Endothelial cell (in vitro differentiated cells): Measurements from ENCODE around the gene RPS6KA5. TPM values are rescaled to one million over a fixed set of nuclear protein-coding genes. Genes with fewer than 3 reads are reported as not detected.
"Not testable (repeated sequence)": the region's sequence is repeated elsewhere in the genome, so short reads cannot be mapped to it uniquely, and the experiment has no call there.

Experiments
- DNase-seq: peaks from one replicate; pipeline ENCODE4 v3.0.0; 2021; ENCODE audit warnings: low spot score
- H3K27ac Mint-ChIP-seq: one replicate; pipeline ENCODE4 v1.8.0; 2021; ENCODE audit warnings: mixed read lengths, inconsistent platforms; ENCODE audit not compliant: unreplicated experiment
- H3K27me3 Mint-ChIP-seq: one replicate; pipeline ENCODE4 v1.8.0; 2021; ENCODE audit warnings: mild to moderate bottlenecking, moderate library complexity, mixed read lengths, inconsistent platforms; ENCODE audit not compliant: unreplicated experiment
- H3K36me3 Mint-ChIP-seq: one replicate; pipeline ENCODE4 v1.8.0; 2021; ENCODE audit warnings: mild to moderate bottlenecking, low read depth, mixed read lengths, inconsistent platforms; ENCODE audit not compliant: unreplicated experiment
- H3K4me1 Mint-ChIP-seq: one replicate; pipeline ENCODE4 v1.8.0; 2021; ENCODE audit warnings: mild to moderate bottlenecking, mixed read lengths, inconsistent platforms; ENCODE audit not compliant: unreplicated experiment
- H3K4me3 Mint-ChIP-seq: one replicate; pipeline ENCODE4 v1.8.0; 2021; ENCODE audit warnings: mild to moderate bottlenecking, mixed read lengths, inconsistent platforms; ENCODE audit not compliant: unreplicated experiment
- H3K9me3 Mint-ChIP-seq: one replicate; pipeline ENCODE4 v1.8.0; 2021; ENCODE audit warnings: mixed read lengths, inconsistent platforms; ENCODE audit not compliant: unreplicated experiment
- total RNA-seq: library from RNA; stranded (reverse); fragmentation: NEBNext Ultra II Directional; extraction: Animal tissue kit (Norgen Biotek cat#: 25700); gene quantifications from one replicate; pipeline ENCODE4 v1.2.1, GENCODE V29; 2021; ENCODE audit not compliant: unreplicated experiment
- TF ChIP-seq, protein P1 (sequence below): fragments of 200-600 bp; sonication (generic); IDR thresholded peaks from one replicate; pipeline ENCODE4 v1.5.0; 2021; ENCODE audit warnings: antibody characterized with exemption; ENCODE audit not compliant: unreplicated experiment

The RPS6KA5 gene
- total RNA-seq, 1 donor from 2014 or later = 13.8 TPM

DNA sequence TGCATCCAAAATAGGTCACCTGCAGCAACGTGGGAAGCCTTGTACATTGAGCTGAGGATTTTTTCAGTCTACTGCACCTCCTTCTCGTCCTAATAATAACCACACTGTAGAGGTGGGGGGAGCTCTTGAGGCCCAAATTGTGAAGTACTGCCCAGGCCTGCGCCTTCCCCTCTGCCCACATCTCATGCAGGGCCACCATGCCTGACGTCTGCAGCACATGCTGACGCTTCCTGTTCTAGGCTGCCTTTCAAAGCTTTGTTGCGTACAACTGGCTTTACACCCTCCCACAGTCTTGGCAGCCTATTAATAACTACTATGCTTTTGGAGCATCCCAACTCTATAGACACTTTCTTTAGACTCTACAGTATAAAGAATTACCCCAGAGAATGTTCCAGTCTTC lies 217.7 kb downstream of the RPS6KA5 start:
- no peak overlapping the region for H3K27ac Mint-ChIP-seq

DNA sequence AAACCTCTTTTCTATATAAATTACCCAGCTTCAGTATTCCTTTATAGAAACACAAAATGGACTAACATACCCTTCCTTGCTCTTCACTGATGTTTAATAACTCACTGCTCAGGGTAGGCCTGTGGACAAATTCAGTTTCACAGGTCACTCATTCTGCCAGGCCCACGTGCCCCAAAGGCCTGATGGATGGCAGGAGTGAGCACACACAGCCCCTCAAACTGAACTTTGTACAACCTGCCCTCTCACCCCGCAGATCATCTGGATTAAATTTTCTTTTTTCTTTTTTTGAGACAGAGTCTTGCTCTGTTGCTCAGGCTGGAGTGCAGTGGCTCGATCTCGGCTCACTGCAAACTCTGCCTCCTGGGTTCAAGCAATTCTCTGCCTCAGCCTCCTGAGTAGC lies 219.8 kb downstream of the RPS6KA5 start:
- H3K4me3 Mint-ChIP-seq, H3K9me3 Mint-ChIP-seq, H3K27ac Mint-ChIP-seq, DNase-seq, H3K27me3 Mint-ChIP-seq, H3K36me3 Mint-ChIP-seq, H3K4me1 Mint-ChIP-seq: not testable (repeated sequence)

More for the DNA sequence above, 217.7 kb downstream of the RPS6KA5 start:
- H3K9me3 Mint-ChIP-seq = no peaks in the 10 kb centered on the region
- no peak overlapping the region for H3K4me3 Mint-ChIP-seq
- peaks cover 9% of the 10 kb centered on the region for H3K27me3 Mint-ChIP-seq
- H3K36me3 Mint-ChIP-seq = peaks cover 3% of the 10 kb centered on the region
- DNase-seq = no peak
- TF ChIP-seq, protein P1, sequence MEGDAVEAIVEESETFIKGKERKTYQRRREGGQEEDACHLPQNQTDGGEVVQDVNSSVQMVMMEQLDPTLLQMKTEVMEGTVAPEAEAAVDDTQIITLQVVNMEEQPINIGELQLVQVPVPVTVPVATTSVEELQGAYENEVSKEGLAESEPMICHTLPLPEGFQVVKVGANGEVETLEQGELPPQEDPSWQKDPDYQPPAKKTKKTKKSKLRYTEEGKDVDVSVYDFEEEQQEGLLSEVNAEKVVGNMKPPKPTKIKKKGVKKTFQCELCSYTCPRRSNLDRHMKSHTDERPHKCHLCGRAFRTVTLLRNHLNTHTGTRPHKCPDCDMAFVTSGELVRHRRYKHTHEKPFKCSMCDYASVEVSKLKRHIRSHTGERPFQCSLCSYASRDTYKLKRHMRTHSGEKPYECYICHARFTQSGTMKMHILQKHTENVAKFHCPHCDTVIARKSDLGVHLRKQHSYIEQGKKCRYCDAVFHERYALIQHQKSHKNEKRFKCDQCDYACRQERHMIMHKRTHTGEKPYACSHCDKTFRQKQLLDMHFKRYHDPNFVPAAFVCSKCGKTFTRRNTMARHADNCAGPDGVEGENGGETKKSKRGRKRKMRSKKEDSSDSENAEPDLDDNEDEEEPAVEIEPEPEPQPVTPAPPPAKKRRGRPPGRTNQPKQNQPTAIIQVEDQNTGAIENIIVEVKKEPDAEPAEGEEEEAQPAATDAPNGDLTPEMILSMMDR = no peak
- H3K4me1 Mint-ChIP-seq = peaks cover 7% of the 10 kb centered on the region

DNA sequence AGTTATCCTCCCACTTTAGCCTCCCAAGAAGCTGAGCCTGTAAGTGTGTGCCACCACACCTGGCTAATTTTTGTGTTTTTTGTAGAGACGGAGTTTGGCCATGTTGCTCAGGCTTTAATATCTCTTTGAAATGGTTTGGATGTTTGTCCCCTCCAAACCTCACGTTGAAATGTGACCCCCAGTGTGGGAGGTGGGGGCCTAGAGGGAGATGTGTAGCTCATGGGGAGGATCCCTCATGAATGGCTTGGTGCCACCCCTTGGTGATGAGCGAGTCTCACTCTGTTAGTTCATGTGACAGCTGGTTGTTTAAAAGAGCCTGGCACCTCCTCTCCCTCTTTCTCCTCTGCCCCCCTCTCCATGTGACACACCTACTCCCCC lies 220.6 kb downstream of the RPS6KA5 start:
- peaks cover 6% of the 10 kb centered on the region for H3K27me3 Mint-ChIP-seq
- TF ChIP-seq, protein P1 = no peak
- no peak overlapping the region for H3K27ac Mint-ChIP-seq
- H3K4me1 Mint-ChIP-seq = peaks cover 4% of the 10 kb centered on the region
- H3K36me3 Mint-ChIP-seq = no peaks in the 10 kb centered on the region
- no peaks in the 10 kb centered on the region for H3K9me3 Mint-ChIP-seq
- DNase-seq = no peak
- H3K4me3 Mint-ChIP-seq = no peak overlapping the region

DNA sequence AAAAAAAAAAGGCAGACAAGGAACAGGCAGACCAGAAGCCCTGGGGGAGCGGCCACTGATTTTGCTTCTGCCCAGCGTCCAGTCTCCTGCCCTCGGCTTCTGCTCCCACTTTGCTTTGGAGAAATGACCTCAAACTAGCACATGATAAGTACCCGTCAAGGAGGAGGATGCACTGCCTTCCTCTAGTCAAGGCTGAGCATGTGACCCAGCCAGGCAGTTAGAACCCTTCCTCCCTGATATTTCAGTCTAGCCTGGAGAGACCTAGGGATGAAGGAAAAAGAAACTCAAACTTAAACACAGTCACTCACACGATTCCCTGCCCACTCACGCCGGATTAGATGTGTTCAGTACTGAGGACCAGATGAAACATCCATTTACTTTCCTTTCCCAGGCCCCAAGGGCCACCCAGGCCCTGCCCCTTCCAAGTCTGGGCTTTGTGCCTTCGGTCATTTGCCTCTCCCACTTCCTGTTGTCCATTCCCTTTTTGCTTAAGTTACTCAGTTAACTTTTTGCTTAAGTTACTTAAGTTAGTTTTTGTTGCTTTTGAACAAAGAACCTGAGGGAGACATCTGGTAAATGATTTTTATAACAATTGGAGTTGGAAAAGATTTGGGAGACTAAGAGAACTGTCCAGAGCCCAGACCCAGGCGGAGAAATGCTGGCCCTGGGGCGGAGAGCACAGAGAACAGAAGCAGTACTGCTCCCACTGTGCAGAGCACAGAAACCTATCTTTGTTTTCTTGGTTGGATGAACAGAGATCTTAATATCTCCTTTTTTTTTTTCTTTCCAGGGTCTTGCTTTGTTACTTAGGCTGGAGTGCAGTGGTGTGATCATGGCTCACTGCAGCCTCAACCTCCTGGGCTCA lies 221.2 kb downstream of the RPS6KA5 start:
- TF ChIP-seq, protein P1 = no peak
- Mint-ChIP-seq H3K27ac (no peak overlapping the region), H3K4me1 (peaks cover 4% of the 10 kb centered on the region), H3K4me3 (no peak overlapping the region), H3K9me3 (no peaks in the 10 kb centered on the region), H3K27me3 (peaks cover 6% of the 10 kb centered on the region), H3K36me3 (no peaks in the 10 kb centered on the region)
- DNase-seq = no peak

DNA sequence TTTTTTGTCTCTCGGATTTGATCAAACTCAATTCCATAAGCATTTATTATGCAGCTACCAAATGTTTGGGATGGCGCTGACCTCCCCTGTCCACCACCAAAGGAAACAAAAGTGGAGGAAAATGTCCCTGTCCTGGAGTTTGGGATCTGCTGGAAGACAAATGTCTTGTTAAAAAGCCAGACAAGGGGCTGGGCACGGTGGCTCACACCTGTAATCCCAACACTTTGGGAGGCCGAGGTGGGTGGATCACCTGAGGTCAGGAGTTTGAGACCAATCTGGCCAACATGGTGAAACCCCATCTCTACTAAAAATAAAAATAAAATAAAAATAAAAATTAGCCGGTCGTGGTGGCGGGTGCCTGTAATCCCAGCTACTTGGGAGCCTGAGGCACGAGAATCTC lies 221.9 kb downstream of the RPS6KA5 start:
- DNase-seq, H3K27me3 Mint-ChIP-seq, H3K4me1 Mint-ChIP-seq, H3K4me3 Mint-ChIP-seq, H3K27ac Mint-ChIP-seq, H3K9me3 Mint-ChIP-seq, H3K36me3 Mint-ChIP-seq: not testable (repeated sequence)

DNA sequence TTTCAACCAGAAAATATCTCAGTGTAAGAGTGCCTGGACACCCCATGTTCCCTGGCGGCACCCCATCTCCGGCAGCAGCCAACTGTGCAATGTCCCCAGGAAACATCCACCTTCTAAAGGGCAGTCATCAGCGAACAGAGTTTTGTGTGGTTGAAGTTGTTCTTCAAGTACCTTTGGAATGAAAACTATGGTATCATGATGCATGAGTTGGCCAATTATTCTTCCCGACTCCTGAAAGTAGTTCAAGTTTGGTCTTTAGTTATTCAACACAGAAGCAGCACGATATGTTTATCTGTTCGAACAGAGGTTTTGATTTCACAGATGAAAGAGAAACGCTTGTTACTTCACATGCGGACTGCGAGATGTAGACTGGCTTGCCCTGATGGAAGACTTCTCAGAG lies 223.1 kb downstream of the RPS6KA5 start:
- no peaks in the 10 kb centered on the region for H3K36me3 Mint-ChIP-seq
- peaks cover 3% of the 10 kb centered on the region for H3K27me3 Mint-ChIP-seq
- H3K9me3 Mint-ChIP-seq = no peaks in the 10 kb centered on the region
- H3K4me3 Mint-ChIP-seq = no peak overlapping the region
- no peak for DNase-seq
- TF ChIP-seq, protein P1 = no peak
- H3K27ac Mint-ChIP-seq = no peak overlapping the region
- H3K4me1 Mint-ChIP-seq = peaks cover 4% of the 10 kb centered on the region
